HepG2 (cell line): ENCODE data around the gene CA11. TPM values are rescaled to one million over a fixed set of nuclear protein-coding genes. Genes with fewer than 3 reads are reported as not detected.
A peak's percentile ranks its signal among the peaks of the same experiment; 100 is the strongest.

ENCODE experiments used
- BCL3 ChIP-seq: sonication (generic); formaldehyde crosslinking; IDR thresholded peaks from 2 replicates; pipeline ENCODE4 v1.5.1; 2020; ENCODE audit warnings: mild to moderate bottlenecking, missing genetic modification reagents, moderate library complexity
- GLMP ChIP-seq: sonication (generic); formaldehyde crosslinking; IDR thresholded peaks from 2 replicates; pipeline ENCODE4 v1.9.0; 2021; ENCODE audit warnings: missing genetic modification reagents, mild to moderate bottlenecking, borderline replicate concordance
- HOXA9 ChIP-seq: sonication (generic); formaldehyde crosslinking; IDR thresholded peaks from 2 replicates; pipeline ENCODE4 v1.8.1; 2022; ENCODE audit warnings: missing genetic modification reagents, mild to moderate bottlenecking, moderate library complexity, borderline replicate concordance
- JUNB ChIP-seq: sonication (generic); formaldehyde crosslinking; IDR thresholded peaks from 2 replicates; pipeline ENCODE4 v1.8.0; 2022; ENCODE audit warnings: missing genetic modification reagents, mild to moderate bottlenecking, borderline replicate concordance
- KDM2A ChIP-seq: sonication (generic); formaldehyde crosslinking; IDR thresholded peaks from 2 replicates; pipeline ENCODE4 v1.4.0; 2020; ENCODE audit warnings: low read depth, missing genetic modification reagents, borderline replicate concordance
- KDM6A ChIP-seq: IDR thresholded peaks from 2 replicates; pipeline ENCODE4 v1.6.1; 2016; ENCODE audit warnings: low read depth
- KLF12 ChIP-seq: sonication (generic); formaldehyde crosslinking; IDR thresholded peaks from 2 replicates; pipeline ENCODE4 v1.4.0; 2020; ENCODE audit warnings: missing genetic modification reagents, borderline replicate concordance
- NBN ChIP-seq: fragments of 450-650 bp; conservative IDR thresholded peaks from 2 replicates; pipeline ENCODE4 v1.6.1; 2017
- NFE2L2 ChIP-seq: fragments of 150-350 bp; IDR thresholded peaks from 2 replicates; pipeline ENCODE4 v1.6.1; 2014; ENCODE audit warnings: low read length
- PTBP1 ChIP-seq: fragments of 200-400 bp; formaldehyde crosslinking; IDR thresholded peaks from 2 replicates; pipeline ENCODE4 v1.6.1; 2018; ENCODE audit warnings: low read length, low read depth; ENCODE audit not compliant: poor library complexity, severe bottlenecking
- RBFOX2 ChIP-seq: fragments of 200-400 bp; formaldehyde crosslinking; IDR thresholded peaks from 2 replicates; pipeline ENCODE4 v1.6.1; 2017; ENCODE audit warnings: low read depth, mild to moderate bottlenecking, low read length
- RELA ChIP-seq: sonication (generic); formaldehyde crosslinking; IDR thresholded peaks from 2 replicates; pipeline ENCODE4 v1.4.0; 2020; ENCODE audit warnings: missing genetic modification reagents
- SIN3B ChIP-seq: fragments of 150-350 bp; IDR thresholded peaks from 2 replicates; pipeline ENCODE4 v1.6.1; 2014; ENCODE audit warnings: low read length
- TEAD3 ChIP-seq: optimal IDR thresholded peaks from 2 replicates; pipeline ENCODE3; 2016; ENCODE audit warnings: borderline replicate concordance
- WIZ ChIP-seq: sonication (generic); formaldehyde crosslinking; IDR thresholded peaks from 2 replicates; pipeline ENCODE4 v1.5.1; 2020; ENCODE audit warnings: mild to moderate bottlenecking, missing genetic modification reagents
- ZBTB7A ChIP-seq: sonication (generic); formaldehyde crosslinking; IDR thresholded peaks from 2 replicates; pipeline ENCODE4 v1.8.0; 2022; ENCODE audit warnings: mild to moderate bottlenecking, missing genetic modification reagents
- ZFP91 ChIP-seq: sonication (generic); formaldehyde crosslinking; IDR thresholded peaks from 2 replicates; pipeline ENCODE4 v1.9.0; 2022; ENCODE audit warnings: missing genetic modification reagents, mild to moderate bottlenecking, borderline replicate concordance
- ZNF136 ChIP-seq: sonication (generic); formaldehyde crosslinking; IDR thresholded peaks from 2 replicates; pipeline ENCODE4 v1.8.1; 2022; ENCODE audit warnings: low read depth, mild to moderate bottlenecking, moderate library complexity, missing genetic modification reagents
- ZNF160 ChIP-seq: sonication (generic); formaldehyde crosslinking; IDR thresholded peaks from 2 replicates; pipeline ENCODE4 v1.8.0; 2022; ENCODE audit warnings: mild to moderate bottlenecking, inconsistent platforms, missing genetic modification reagents
- ZNF20 ChIP-seq: sonication (generic); formaldehyde crosslinking; IDR thresholded peaks from 2 replicates; pipeline ENCODE4 v1.4.0; 2020; ENCODE audit warnings: mild to moderate bottlenecking, moderate library complexity, missing genetic modification reagents
- ZNF225 ChIP-seq: sonication (generic); formaldehyde crosslinking; IDR thresholded peaks from 2 replicates; pipeline ENCODE4 v1.4.0; 2020; ENCODE audit warnings: mild to moderate bottlenecking, missing genetic modification reagents
- ZNF235 ChIP-seq: sonication (generic); formaldehyde crosslinking; IDR thresholded peaks from 2 replicates; pipeline ENCODE4 v1.8.1; 2023; ENCODE audit warnings: mild to moderate bottlenecking, missing genetic modification reagents, borderline replicate concordance
- ZNF329 ChIP-seq: sonication (generic); formaldehyde crosslinking; IDR thresholded peaks from 2 replicates; pipeline ENCODE4 v1.9.0; 2021; ENCODE audit warnings: low read depth, mild to moderate bottlenecking, missing genetic modification reagents
- ZNF333 ChIP-seq: sonication (generic); formaldehyde crosslinking; IDR thresholded peaks from 2 replicates; pipeline ENCODE4 v1.4.0; 2020; ENCODE audit warnings: mild to moderate bottlenecking, missing genetic modification reagents, borderline replicate concordance
- ZNF644 ChIP-seq: IDR thresholded peaks from 2 replicates; pipeline ENCODE4 v1.6.1; 2016; ENCODE audit warnings: low read depth
- ZNF800 ChIP-seq: sonication (generic); formaldehyde crosslinking; IDR thresholded peaks from 2 replicates; pipeline ENCODE4 v1.4.0; 2020; ENCODE audit warnings: missing genetic modification reagents
- polyA plus RNA-seq, 8 experiments: library from polyadenylated mRNA; depleted of rRNA in 3 of 8; stranded (reverse) in 7 of 8; unstranded in 1 of 8; fragments of >200 nt; fragmentation: Illumina TruSeq in 4 of 8; extraction: Trizol in 4 of 8; gene quantifications; 2 replicates each; pipeline versions ENCODE4 v1.2.1 to v1.2.3, GENCODE V29; 2011 to 2016; ENCODE audit warnings: low read depth in 4 of 8, missing spikeins in 1 of 8, mixed read lengths in 1 of 8; ENCODE audit not compliant: insufficient read depth in 1 of 8
- total RNA-seq, 5 experiments: library from RNA; depleted of rRNA; stranded (reverse); fragments of >200 nt; fragmentation: Illumina TruSeq; extraction: Trizol; gene quantifications; 2 replicates each; pipeline ENCODE4 v1.2.3, GENCODE V29; 2016; ENCODE audit warnings: low read depth in 1 of 5

CA11 gene
- total and polyA plus RNA-seq, 2 of the 13 experiments (the other 11 are each of a cell fraction or from before 2014, with no cell fraction given), result 0.41 to 0.58 TPM

- no peak for TF ChIP-seq ZNF160 (CRISPR knock-in tag)
- no peak for TF ChIP-seq ZNF333
- peak; percentile 68; the same call in 1 of the 2 replicates for TF ChIP-seq ZFP91 (CRISPR knock-in tag)
- 0 out of 2 replicates have a peak, but pooled peaks have one; percentile 37 for TF ChIP-seq KLF12
- TF ChIP-seq HOXA9 (CRISPR knock-in tag), result no peak
- TF ChIP-seq ZNF136 (CRISPR knock-in tag), result no peak
- no peak for TF ChIP-seq RBFOX2
- TF ChIP-seq ZNF644 (CRISPR knock-in tag), result no peak
- 0 out of 2 replicates have a peak, but pooled peaks have one; percentile 16 for TF ChIP-seq ZNF225
- TF ChIP-seq ZNF235 (CRISPR knock-in tag), result no peak
- TF ChIP-seq KDM6A, result no peak
- no peak for TF ChIP-seq JUNB
- TF ChIP-seq ZNF329 (CRISPR knock-in tag), result no peak
- TF ChIP-seq SIN3B, result no peak
- no peak for TF ChIP-seq RELA
- TF ChIP-seq KDM2A (CRISPR knock-in tag), result peak; percentile 92
- no peak for TF ChIP-seq WIZ (CRISPR knock-in tag)
- no peak for TF ChIP-seq NBN
- no peak for TF ChIP-seq ZNF20 (CRISPR knock-in tag)
- TF ChIP-seq ZBTB7A (CRISPR knock-in tag), result no peak
- TF ChIP-seq GLMP (CRISPR knock-in tag), result no peak
- no peak; the same call in 1 of the 2 replicates for TF ChIP-seq BCL3
- TF ChIP-seq PTBP1, result peak; percentile 82
- TF ChIP-seq TEAD3 (CRISPR knock-in tag), result no peak
- TF ChIP-seq NFE2L2, result no peak
- no peak for TF ChIP-seq ZNF800
These were observed 57.2 kb downstream of the CA11 start (continued) for GRCh38 chr19:48588670-48589401.
